ENCODE data around the gene SORT1. TPM values are rescaled to one million over a fixed set of nuclear protein-coding genes. Genes with fewer than 3 reads are reported as not detected.

Gene SORT1
- total and polyA plus RNA-seq, 8 donors = 39.4 to 165 (median 46.7) TPM

DNA sequence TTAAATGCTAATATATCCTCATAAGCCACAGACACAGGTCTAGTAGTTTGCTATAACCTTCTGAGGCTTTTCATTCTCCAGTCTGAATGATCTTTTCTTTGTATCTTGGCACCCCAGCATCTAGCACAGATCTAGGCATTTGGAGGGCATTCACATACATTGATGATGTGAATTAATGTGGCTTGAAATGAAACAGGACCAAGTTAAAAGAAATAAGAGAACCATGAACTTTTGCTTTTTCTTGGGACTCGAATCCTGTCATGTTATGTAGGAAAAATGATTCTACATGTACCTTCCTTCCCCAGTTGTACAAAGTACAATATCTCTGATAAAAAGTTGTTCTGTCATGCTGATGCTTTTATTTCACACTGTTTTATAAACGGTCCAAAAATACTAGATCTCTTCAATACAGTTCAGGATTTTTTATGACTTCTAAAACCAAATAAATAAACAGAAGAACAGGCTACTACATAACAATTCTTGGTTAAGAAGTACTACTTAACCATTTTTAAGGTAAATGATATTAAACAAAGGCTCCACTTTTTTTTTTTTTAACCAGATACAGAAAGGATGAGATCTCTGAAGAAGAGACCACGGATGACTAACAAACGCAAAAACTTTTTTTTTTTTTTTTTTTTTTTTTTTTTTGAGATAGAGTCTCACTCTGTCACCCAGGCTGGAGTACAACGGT lies 3.0 kb downstream of the SORT1 start:
- no peaks in the 10 kb centered on the region for H3K27me3 ChIP-seq
- H3K4me1 ChIP-seq = peaks cover 45 to 86% of the 10 kb centered on the region in 2 donors
- H3K36me3 ChIP-seq = no peaks in the 10 kb centered on the region
- intact Hi-C loops (cut with DNase I) = loop anchor here in 1 of 2 donors (5.0 kb wide), 1 partner anchor 117 kb away; no protein-coding TSS in a partner anchor
- peak overlapping the region; percentile 84 to 86 for H3K27ac ChIP-seq
- DNase-seq = no peak
- H3K9me3 ChIP-seq = no peaks in the 10 kb centered on the region
- TF ChIP-seq, protein P1, sequence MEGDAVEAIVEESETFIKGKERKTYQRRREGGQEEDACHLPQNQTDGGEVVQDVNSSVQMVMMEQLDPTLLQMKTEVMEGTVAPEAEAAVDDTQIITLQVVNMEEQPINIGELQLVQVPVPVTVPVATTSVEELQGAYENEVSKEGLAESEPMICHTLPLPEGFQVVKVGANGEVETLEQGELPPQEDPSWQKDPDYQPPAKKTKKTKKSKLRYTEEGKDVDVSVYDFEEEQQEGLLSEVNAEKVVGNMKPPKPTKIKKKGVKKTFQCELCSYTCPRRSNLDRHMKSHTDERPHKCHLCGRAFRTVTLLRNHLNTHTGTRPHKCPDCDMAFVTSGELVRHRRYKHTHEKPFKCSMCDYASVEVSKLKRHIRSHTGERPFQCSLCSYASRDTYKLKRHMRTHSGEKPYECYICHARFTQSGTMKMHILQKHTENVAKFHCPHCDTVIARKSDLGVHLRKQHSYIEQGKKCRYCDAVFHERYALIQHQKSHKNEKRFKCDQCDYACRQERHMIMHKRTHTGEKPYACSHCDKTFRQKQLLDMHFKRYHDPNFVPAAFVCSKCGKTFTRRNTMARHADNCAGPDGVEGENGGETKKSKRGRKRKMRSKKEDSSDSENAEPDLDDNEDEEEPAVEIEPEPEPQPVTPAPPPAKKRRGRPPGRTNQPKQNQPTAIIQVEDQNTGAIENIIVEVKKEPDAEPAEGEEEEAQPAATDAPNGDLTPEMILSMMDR (IDR thresholded peaks at IDR 0.05) = no peak
- no peak for ATAC-seq
- H3K4me3 ChIP-seq = no peak overlapping the region

- H3K9me3 ChIP-seq = no peaks in the 10 kb centered on the region
- intact Hi-C loops (cut with DNase I) = no loop called here
- no peak for ATAC-seq
- H3K36me3 ChIP-seq = no peaks in the 10 kb centered on the region
- peaks cover 49 to 88% of the 10 kb centered on the region in 2 donors for H3K4me1 ChIP-seq
- TF ChIP-seq, protein P1 (IDR thresholded peaks at IDR 0.05) = no peak
- no peaks in the 10 kb centered on the region for H3K27me3 ChIP-seq
- H3K27ac ChIP-seq = peak overlapping the region; percentile 84 to 86
- no peak overlapping the region for H3K4me3 ChIP-seq
- DNase-seq = no peak
Measured at GRCh38 chr1:109393617-109394233, 4.0 kb downstream of the SORT1 start.

- H3K36me3 ChIP-seq = no peaks in the 10 kb centered on the region
- TF ChIP-seq, protein P1 (IDR thresholded peaks at IDR 0.05) = no peak
- DNase-seq (peak; percentile 70 to 94 (median 88)), ATAC-seq (peak; percentile 68)
- no peaks in the 10 kb centered on the region for H3K9me3 ChIP-seq
- intact Hi-C loops (cut with DNase I) = no loop called here
- peak overlapping the region in 1 of 2 donors; percentile 21 for H3K4me3 ChIP-seq
- no peaks in the 10 kb centered on the region for H3K27me3 ChIP-seq
- peak overlapping the region; percentile 84 to 86 for H3K27ac ChIP-seq
- H3K4me1 ChIP-seq = peaks cover 42 to 87% of the 10 kb centered on the region in 2 donors
Measured at GRCh38 chr1:109392788-109393616, 4.7 kb downstream of the SORT1 start.

DNA sequence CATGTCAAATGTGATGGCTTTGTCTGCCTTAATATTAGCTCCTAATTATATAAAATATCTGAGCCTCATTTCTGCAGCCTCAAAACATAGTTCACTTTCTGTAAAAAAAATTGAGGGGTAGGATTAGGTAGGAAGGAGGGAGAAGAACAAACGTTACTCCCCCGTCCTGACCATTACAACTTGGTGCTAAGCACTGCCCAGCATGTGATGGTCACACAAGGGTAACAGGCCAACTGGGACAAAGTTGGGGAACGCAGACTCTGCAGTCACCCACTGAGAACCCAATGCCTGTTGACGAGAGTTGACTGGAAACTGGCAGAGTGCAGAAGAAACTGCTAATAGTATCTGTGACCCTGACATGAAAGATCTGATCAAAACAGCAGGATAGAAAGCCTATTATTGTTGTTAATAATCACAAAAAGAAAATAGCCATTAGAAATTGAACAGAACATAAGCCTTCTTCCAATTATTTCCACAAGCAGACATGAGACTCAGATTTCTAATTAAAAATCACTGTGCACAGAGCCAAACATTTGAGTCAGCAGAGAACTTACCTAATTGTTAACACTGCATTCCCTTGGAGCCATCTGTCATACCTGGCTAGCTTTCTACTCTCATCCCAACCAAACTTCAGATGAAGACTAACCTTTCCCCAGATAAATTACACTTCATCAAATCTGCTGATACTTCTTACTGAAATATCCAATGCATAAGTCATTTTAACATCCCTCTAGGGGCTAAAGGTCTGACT lies 5.5 kb downstream of the SORT1 start:
- intact Hi-C loops (cut with DNase I) = no loop called here
- no peaks in the 10 kb centered on the region for H3K27me3 ChIP-seq
- H3K36me3 ChIP-seq = no peaks in the 10 kb centered on the region
- DNase-seq (peak in 1 of 4 donors; percentile 54), ATAC-seq (peak; percentile 19)
- H3K27ac ChIP-seq = peak overlapping the region; percentile 84 to 86
- peaks cover 42 to 93% of the 10 kb centered on the region in 2 donors for H3K4me1 ChIP-seq
- no peaks in the 10 kb centered on the region for H3K9me3 ChIP-seq
- TF ChIP-seq, protein P1 (IDR thresholded peaks at IDR 0.05) = no peak
- H3K4me3 ChIP-seq = peak overlapping the region in 1 of 2 donors; percentile 21

Data from left lung (tissue), 10 donors.